Activated CD4-positive, alpha-beta memory T cell treated with anti-CD3 and anti-CD28 coated beads for 36 hours (primary cell): Measurements from ENCODE around the gene PCDHGA5. TPM values are rescaled to one million over a fixed set of nuclear protein-coding genes. Genes with fewer than 3 reads are reported as not detected.
"Not testable (repeated sequence)": the region's sequence is repeated elsewhere in the genome, so short reads cannot be mapped to it uniquely, and the experiment has no call there.

ENCODE experiments used
- CTCF ChIA-PET: fragments of 350-600 bp; sonication (Branson Sonifier 250); formaldehyde crosslinking; loops from one replicate; lab custom pipeline; 2021; ENCODE audit warnings: antibody characterized with exemption, inconsistent platforms; lab: Charles Lee
- POLR2A ChIA-PET: fragments of 350-600 bp; sonication (Branson Sonifier 250); formaldehyde crosslinking; loops from one replicate; lab custom pipeline; 2021; ENCODE audit warnings: antibody characterized with exemption; lab: Charles Lee
- DNase-seq: peaks from one replicate; pipeline ENCODE4 v3.0.0-alpha.2; 2020
- H3K27ac Mint-ChIP-seq: one replicate; pipeline ENCODE4 v1.8.0; 2021; ENCODE audit warnings: mixed read lengths
- H3K27me3 Mint-ChIP-seq: one replicate; pipeline ENCODE4 v1.8.0; 2021; ENCODE audit warnings: mixed read lengths
- H3K36me3 Mint-ChIP-seq: one replicate; pipeline ENCODE4 v1.8.0; 2021; ENCODE audit warnings: mixed read lengths
- H3K4me1 Mint-ChIP-seq: one replicate; pipeline ENCODE4 v1.8.0; 2021; ENCODE audit warnings: low read depth, mixed read lengths
- H3K4me3 Mint-ChIP-seq: one replicate; pipeline ENCODE4 v1.8.0; 2021; ENCODE audit warnings: mild to moderate bottlenecking, mixed read lengths
- H3K9me3 Mint-ChIP-seq: one replicate; pipeline ENCODE4 v1.8.0; 2021; ENCODE audit warnings: mixed read lengths
- intact Hi-C: fragments of 100-400 bp; cut with micrococcal nuclease; formaldehyde crosslinking; loops from one replicate; pipeline ENCODE4 v1.15.1; 2023
- total RNA-seq, 2 experiments: library from RNA; stranded (reverse); gene quantifications; one replicate each; pipeline ENCODE4 v1.2.3, GENCODE V29; 2021

Gene PCDHGA5
- total RNA-seq, result not detected

DNA sequence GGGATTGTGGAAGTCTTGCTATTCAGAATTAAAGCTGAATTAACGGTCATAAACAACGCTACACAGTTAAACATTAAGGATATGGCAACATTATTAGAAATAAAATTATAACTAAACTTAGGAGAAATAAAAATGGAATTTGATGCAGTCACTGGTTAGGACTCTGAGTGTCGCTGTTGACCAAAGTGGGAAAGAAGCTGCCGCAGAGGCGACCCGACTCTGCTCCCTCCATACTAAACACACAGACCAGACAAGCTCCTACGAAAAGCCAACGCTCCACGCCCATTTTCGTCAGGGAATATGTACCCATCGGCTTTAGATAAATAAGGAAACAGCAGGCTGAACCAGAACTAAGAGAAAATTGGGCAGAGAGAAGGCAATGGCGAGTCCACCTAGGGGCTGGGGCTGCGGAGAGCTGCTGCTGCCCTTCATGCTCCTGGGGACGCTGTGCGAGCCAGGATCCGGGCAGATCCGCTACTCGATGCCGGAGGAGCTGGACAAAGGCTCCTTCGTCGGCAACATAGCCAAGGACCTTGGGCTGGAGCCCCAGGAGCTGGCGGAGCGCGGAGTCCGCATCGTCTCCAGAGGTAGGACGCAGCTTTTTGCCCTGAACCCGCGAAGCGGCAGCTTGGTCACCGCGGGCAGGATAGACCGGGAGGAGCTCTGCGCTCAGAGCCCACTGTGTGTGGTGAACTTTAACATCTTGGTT lies at the start of gene PCDHGA5:
Gene PCDHGA5 (plus strand): TSS at position 211 of the 709 bp plus-strand sequence. CDS start 169 bp downstream, at position 380.
- ChIA-PET CTCF (no interaction called here), POLR2A (interaction anchor here (1.4 kb wide), 1 partner anchor 43 kb away, joined by 3 read pairs; the partner anchor contains the start of gene TAF7)
- intact Hi-C loops, result loop anchor here (10.0 kb wide), 1 partner anchor 51 kb away; the partner anchor contains the start of genes PCDHGA10 and PCDHGB7
- peaks cover 2% of the 10 kb centered on the region for H3K4me1 Mint-ChIP-seq
- H3K4me3 Mint-ChIP-seq, result no peak within 1 kb of the TSS
- peaks cover 48% of the 10 kb centered on the region for H3K9me3 Mint-ChIP-seq
- H3K27ac Mint-ChIP-seq, result no peak within 1 kb of the TSS
- no peak for DNase-seq
- H3K27me3 Mint-ChIP-seq, result peaks cover 71% of the 10 kb centered on the region
- peaks cover 38% of the 10 kb centered on the region for H3K36me3 Mint-ChIP-seq

DNA sequence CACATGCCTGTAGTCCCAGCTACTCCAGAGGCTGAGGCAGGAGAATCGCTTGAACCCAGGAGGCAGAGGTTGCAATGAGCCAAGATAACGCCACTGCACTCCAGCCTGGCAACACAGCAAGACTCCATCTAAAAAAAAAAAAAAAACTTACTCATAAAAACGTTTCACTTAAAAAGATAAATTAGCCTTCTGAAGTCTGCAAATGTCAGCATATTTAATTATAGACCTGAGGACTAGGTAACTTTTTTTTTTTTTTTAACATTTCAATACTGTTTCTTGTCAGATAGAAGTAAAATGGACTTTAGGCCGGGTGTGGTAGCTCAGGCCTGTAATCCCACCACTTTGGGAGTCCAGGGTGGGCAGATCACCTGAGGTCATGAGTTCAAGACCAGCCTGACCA lies 47.0 kb upstream of the PCDHGA5 start:
- H3K4me1 Mint-ChIP-seq, result peaks cover 23% of the 10 kb centered on the region
- H3K4me3 Mint-ChIP-seq, H3K27ac Mint-ChIP-seq, CTCF ChIA-PET, POLR2A ChIA-PET, H3K27me3 Mint-ChIP-seq, DNase-seq, intact Hi-C loops: not testable (repeated sequence)
- H3K36me3 Mint-ChIP-seq, result peaks cover 72% of the 10 kb centered on the region
- H3K9me3 Mint-ChIP-seq, result peaks cover 78% of the 10 kb centered on the region

DNA sequence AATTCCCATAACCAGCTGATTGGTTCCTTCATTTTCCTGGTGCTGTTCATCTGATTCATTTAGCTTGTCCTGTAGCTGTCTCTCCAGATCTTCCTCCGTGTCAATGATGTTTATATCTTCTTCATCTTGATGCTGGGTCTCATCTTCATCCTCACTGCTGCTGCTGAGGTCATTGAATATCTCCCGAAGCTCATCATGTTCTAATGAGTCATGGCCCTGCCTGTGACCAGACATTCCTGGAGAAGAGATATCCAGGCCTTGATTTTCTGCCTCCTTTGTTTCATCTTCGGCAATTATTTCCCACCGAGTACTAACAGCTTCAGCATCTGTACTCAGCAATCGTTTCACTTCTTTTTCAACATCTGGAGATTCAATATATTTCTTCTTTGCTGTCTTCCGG lies 44.8 kb upstream of the PCDHGA5 start:
- CTCF ChIA-PET, result interaction anchor here (1.2 to 2.4 kb wide), 7 partner anchors 10 to 248 kb away, joined by 4 to 27 read pairs (median 14); partner anchors contain the start of genes PCDHGA1 and PCDHGB3
- POLR2A ChIA-PET, result no interaction called here

DNA sequence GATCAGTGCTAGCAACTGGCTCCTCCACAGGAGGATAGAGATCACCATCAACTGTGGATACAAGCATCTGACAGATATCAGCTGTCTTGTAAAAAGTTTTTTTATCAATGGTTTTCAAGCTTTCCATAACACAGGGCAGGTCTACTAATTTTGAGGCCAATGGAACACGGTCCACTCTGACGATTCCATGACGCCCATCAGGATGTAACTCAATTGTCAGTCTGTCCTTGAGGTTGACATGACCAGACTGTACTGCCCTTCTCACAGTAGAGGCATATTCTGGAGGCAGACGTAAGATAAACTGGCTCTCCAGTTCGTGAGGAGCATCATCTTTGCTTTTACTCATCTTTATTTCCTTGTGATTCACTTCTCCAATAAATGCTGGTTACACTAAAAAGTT lies 44.3 kb upstream of the PCDHGA5 start:
- intact Hi-C loops, result loop anchor here (1.0 to 10.0 kb wide), 5 partner anchors 194 to 645 kb away; partner anchors contain the start of genes RNF14 and ZMAT2
- no peak for DNase-seq
- ChIA-PET POLR2A (interaction anchor here (0.6 to 1.8 kb wide), 6 partner anchors 8 to 244 kb away, joined by 3 to 14 read pairs (median 4); partner anchors contain the start of gene PCDHGA11), CTCF (interaction anchor here (0.5 to 2.4 kb wide), 29 partner anchors 10 to 670 kb away, joined by 3 to 28 read pairs (median 4); partner anchors contain the start of genes PCDHB15, PCDHB16, PCDHGA1 and PCDHGA10)
- Mint-ChIP-seq H3K4me1 (peaks cover 23% of the 10 kb centered on the region), H3K27ac (peak overlapping the region; percentile 99), H3K9me3 (peaks cover 58% of the 10 kb centered on the region), H3K4me3 (peak overlapping the region; percentile 98), H3K27me3 (no peaks in the 10 kb centered on the region), H3K36me3 (peaks cover 56% of the 10 kb centered on the region)

More for the DNA sequence above, 44.8 kb upstream of the PCDHGA5 start:
- Mint-ChIP-seq H3K9me3 (peaks cover 61% of the 10 kb centered on the region), H3K4me1 (peaks cover 23% of the 10 kb centered on the region), H3K36me3 (peaks cover 60% of the 10 kb centered on the region), H3K27ac (no peak overlapping the region), H3K4me3 (peak overlapping the region; percentile 98), H3K27me3 (no peaks in the 10 kb centered on the region)
- intact Hi-C loops, result no loop called here
- no peak for DNase-seq

DNA sequence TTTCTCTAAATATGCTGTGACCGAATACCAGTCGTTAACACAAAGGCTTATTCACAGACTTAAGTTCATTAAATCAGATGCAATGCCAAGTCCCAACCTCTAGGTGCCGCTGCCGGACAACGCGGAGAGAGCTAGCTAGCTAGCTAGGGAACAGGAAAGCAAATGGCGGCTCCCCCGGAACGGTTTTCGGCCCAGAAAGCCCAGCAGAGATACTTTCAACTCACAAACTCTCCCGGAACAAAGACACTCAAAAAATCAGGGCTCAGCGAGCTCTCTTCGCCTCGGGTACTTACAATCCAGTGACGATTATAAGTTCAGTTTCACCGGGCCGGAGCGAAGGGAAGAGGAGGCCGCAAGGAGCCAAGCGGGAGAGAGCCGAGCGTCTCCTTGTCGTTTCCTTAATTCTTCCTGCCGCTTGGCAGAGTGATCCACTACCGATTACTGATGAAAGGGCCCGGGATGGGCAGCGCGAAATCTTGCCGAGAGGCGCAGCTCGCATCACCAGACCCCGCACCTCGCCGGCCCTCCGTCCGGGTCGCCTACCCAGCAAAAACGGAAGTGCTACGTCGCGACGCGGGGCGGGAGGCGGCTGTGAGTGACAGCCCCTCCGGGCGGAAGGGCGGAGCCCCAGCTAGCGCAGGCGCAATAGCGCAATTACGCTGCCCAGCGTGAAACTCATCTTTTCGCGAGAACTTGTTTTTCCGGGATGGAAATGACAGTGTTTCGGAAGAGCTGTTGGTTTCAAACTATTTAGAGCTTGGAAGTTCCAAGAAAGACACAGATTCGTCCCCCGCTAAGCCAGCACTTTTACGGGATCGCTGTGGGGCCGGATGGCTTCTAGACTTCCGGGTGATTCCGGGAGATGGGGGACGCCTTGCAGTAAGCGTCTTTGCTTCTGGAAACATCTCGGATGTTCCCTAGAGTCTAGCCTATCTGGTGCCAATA lies 43.5 kb upstream of the PCDHGA5 start, which contains the start of gene TAF7:
Gene TAF7 (minus strand): TSS at position 560 of the 945 bp plus-strand sequence. CDS start 740 bp downstream, outside the sequence.
- peak; percentile 95 for DNase-seq
- H3K36me3 Mint-ChIP-seq, result peaks cover 48% of the 10 kb centered on the region
- POLR2A ChIA-PET, result interaction anchor here (0.6 to 1.8 kb wide), 8 partner anchors 8 to 918 kb away, joined by 3 to 14 read pairs (median 3); partner anchors contain the start of genes PCDHGA11 and PCDHGA5

DNA sequence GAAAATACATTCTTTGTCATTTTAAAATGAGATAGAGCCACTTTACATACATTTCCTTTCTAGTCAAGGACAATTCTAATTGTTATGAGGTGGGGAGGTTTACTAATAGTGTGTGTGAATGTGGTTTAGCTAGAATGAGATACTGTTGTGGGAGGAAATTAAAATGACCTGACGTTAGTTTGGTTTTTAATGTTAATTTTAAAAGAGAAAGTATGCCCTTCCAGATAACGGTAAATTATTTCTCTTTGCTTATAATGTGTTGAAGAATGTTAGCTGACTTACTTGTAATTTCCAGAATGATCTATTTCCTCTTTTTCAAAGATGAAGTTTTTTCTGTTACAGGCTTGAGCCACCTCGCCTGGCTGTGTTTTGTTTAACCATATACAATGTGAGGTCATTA lies 41.7 kb upstream of the PCDHGA5 start:
- Mint-ChIP-seq H3K27me3 (peaks cover 6% of the 10 kb centered on the region), H3K4me3 (no peak overlapping the region), H3K4me1 (peaks cover 32% of the 10 kb centered on the region), H3K27ac (no peak overlapping the region), H3K36me3 (peaks cover 41% of the 10 kb centered on the region), H3K9me3 (peaks cover 49% of the 10 kb centered on the region)
- intact Hi-C loops, result loop anchor here (5.0 to 10.0 kb wide), 2 partner anchors 620 to 643 kb away; partner anchors contain the start of genes RNF14 and ZMAT2
- ChIA-PET POLR2A (interaction anchor here (0.6 kb wide), 1 partner anchor 733 kb away, joined by 3 read pairs; no protein-coding TSS in a partner anchor), CTCF (interaction anchor here (1.0 kb wide), 1 partner anchor 245 kb away, joined by 3 read pairs; no protein-coding TSS in a partner anchor)
- no peak for DNase-seq

More for the DNA sequence above, 43.5 kb upstream of the PCDHGA5 start, which contains the start of gene TAF7:
- H3K4me1 Mint-ChIP-seq, result peaks cover 23% of the 10 kb centered on the region
- peak within 1 kb of the TSS; percentile 98 for H3K4me3 Mint-ChIP-seq
- peak within 1 kb of the TSS; percentile 99 for H3K27ac Mint-ChIP-seq
- CTCF ChIA-PET, result interaction anchor here (0.5 to 2.4 kb wide), 38 partner anchors 9 to 670 kb away, joined by 3 to 28 read pairs (median 4); partner anchors contain the start of genes DIAPH1, PCDHB13, PCDHB15 and PCDHB16
- H3K27me3 Mint-ChIP-seq, result no peaks in the 10 kb centered on the region
- peaks cover 50% of the 10 kb centered on the region for H3K9me3 Mint-ChIP-seq
- intact Hi-C loops, result loop anchor here (1.0 to 10.0 kb wide), 5 partner anchors 193 to 644 kb away; partner anchors contain the start of genes RNF14 and ZMAT2

DNA sequence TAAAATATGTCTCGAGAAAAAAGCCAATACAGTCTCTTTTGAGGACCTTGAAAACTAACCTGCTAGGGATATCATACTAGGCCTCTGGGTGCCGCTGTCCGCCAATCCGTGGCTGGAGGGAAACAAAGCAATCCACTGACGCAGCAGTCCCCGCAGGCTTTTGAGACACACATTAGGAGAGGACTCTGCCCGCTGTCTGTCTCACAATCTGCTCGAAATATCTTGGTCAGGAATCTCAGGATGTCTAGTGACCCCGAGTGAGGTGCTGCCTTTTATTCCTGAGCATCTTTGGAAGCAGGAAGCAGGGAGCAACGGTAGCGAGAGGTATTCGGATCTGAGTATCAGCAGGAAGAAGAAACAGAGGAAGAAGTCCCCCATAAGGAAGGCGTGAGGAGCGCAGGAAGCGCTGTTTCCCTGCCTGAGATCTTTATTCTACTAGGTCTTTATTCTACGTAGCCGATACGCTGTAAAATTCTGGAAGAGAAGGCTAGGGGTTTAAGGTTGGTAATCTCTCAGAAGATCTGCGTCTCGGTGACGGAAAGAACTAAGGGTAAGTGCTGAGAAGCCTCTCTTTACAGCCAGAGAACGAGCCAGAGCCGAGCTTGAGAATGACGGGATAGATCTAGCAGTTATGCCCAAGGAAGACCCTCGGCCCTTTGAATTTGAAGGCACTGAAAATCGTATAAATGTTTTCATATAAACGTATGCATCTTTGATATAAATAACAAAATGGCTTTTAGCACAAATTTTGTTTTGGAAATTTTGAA lies 37.7 kb upstream of the PCDHGA5 start:
- intact Hi-C loops, result loop anchor here (1.0 to 10.0 kb wide), 3 partner anchors 87 to 639 kb away; partner anchors contain the start of genes PCDHGA10 and RNF14
- Mint-ChIP-seq H3K27me3 (peaks cover 25% of the 10 kb centered on the region), H3K27ac (peak overlapping the region; percentile 28), H3K9me3 (peaks cover 30% of the 10 kb centered on the region), H3K4me3 (peak overlapping the region; percentile 82), H3K36me3 (peaks cover 17% of the 10 kb centered on the region), H3K4me1 (peaks cover 9% of the 10 kb centered on the region)
- ChIA-PET CTCF (interaction anchor here (1.1 to 1.8 kb wide), 3 partner anchors 198 to 238 kb away, joined by 4 to 6 read pairs (median 5); no protein-coding TSS in a partner anchor), POLR2A (no interaction called here)
- DNase-seq, result peak; percentile 82

DNA sequence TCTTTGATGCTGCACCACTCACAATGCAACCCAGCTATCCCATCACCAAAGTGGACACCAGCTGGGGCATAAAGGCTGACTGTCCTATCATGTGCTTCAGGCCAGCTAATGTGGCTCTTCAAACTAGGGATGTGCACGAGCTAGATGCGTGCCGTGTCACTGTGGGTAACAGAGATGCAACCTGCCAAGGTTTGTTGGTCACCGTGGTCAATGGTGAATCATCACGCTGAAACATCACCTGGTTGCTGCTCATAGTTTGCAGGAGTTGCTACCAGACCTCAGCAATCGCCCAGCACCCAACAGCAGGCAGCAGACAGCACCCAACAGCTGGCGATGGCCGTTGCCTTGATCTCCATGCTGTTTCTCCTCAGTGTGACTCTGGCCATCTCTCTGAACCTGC lies 35.7 kb upstream of the PCDHGA5 start:
- ChIA-PET POLR2A (interaction anchor here (1.2 kb wide), 1 partner anchor 8 kb away, joined by 3 read pairs; the partner anchor contains the start of gene TAF7), CTCF (interaction anchor here (0.7 to 4.2 kb wide), 6 partner anchors 8 to 236 kb away, joined by 3 to 27 read pairs (median 4); partner anchors contain the start of genes PCDHGA10, PCDHGB1 and TAF7)
- Mint-ChIP-seq H3K27me3 (peaks cover 34% of the 10 kb centered on the region), H3K36me3 (peaks cover 20% of the 10 kb centered on the region), H3K4me1 (peaks cover 9% of the 10 kb centered on the region), H3K27ac (no peak overlapping the region), H3K9me3 (peaks cover 30% of the 10 kb centered on the region), H3K4me3 (no peak overlapping the region)
- intact Hi-C loops, result loop anchor here (10.0 kb wide), 1 partner anchor 637 kb away; the partner anchor contains the start of gene RNF14
- DNase-seq, result no peak

DNA sequence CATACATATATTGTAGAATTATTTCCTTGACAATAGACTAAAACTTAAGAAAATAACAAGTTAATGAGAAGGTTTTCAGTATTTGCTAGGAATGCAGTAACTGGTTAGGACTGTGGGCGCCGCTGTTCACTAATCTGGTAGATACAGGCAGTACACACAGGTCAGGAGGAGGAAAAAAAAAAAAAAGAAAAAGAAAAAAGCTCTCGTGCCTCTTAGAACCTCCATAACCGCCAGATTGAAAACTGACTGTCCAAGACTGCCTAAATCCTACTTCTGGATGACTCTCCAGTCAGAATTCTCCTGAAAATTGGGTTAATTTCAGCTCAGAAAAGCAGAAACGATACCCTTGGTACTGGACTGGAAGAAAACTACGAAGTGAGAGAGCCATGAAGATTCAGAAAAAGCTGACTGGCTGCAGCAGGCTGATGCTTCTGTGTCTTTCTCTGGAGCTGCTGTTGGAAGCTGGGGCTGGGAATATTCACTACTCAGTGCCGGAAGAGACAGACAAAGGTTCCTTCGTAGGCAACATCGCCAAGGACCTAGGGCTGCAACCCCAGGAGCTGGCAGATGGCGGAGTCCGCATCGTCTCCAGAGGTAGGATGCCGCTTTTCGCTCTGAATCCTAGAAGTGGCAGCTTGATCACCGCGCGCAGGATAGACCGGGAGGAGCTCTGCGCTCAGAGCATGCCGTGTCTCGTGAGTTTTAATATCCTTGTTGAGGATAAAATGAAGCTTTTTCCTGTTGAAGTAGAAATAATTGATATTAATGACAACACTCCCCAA lies 33.5 kb upstream of the PCDHGA5 start, which contains the start of gene PCDHGA1:
Gene PCDHGA1 (plus strand): TSS at position 216 of the 782 bp plus-strand sequence.
- Mint-ChIP-seq H3K4me1 (peaks cover 9% of the 10 kb centered on the region), H3K4me3 (no peak within 1 kb of the TSS), H3K9me3 (peaks cover 37% of the 10 kb centered on the region), H3K36me3 (peaks cover 29% of the 10 kb centered on the region), H3K27ac (no peak within 1 kb of the TSS), H3K27me3 (peaks cover 46% of the 10 kb centered on the region)
- intact Hi-C loops, result no loop called here
- ChIA-PET CTCF (interaction anchor here (0.7 to 4.2 kb wide), 9 partner anchors 9 to 492 kb away, joined by 3 to 27 read pairs (median 5); partner anchors contain the start of genes PCDHB14, PCDHGA2, PCDHGB1 and TAF7), POLR2A (interaction anchor here (0.7 kb wide), 1 partner anchor 929 kb away, joined by 5 read pairs; the partner anchor contains the start of gene ANKHD1)
- DNase-seq, result peak; percentile 24
